ENCODE data around the gene FBXW10B. TPM values are rescaled to one million over a fixed set of nuclear protein-coding genes. Genes with fewer than 3 reads are reported as not detected.

FBXW10B gene
- total and polyA plus RNA-seq, 4 donors = 0.10 to 0.59 (median 0.42) TPM; not detected in 1

DNA sequence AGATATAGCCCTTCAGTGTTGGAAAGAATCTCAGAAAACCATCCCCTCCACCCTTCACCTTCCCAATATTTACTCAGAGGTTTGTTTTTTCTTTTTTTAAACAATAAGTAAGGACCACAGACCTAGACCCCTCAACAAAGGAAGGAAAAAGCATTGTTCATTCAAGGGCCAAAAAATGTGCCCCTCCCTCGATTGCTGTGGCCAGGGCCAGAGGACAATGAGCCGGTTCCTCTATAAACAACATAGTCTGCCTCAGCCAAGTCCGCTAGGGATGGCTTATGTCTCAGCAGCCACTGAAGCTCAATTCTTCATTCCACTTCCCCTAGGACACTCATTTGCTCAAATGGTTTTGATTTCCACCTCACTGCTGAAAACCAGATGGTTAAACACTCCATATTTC is 40.6 kb upstream of the FBXW10B start:
- peaks cover 0 to 5% (median 1%) of the 10 kb centered on the region in 4 donors for H3K36me3 ChIP-seq (ENCODE audit: control insufficient read depth in 4 of 4, insufficient read depth in 3 of 4, low read depth in 1 of 4, low read length in 3 of 4)
- H3K4me1 ChIP-seq (ENCODE audit: control insufficient read depth in 4 of 4, insufficient read depth in 4 of 4, low read length in 3 of 4) = no peaks in the 10 kb centered on the region
- WGBS = 88% methylated on average over 3 of the region's 3 CpGs
- DNase-seq (ENCODE audit: low spot score) = no peak
- H3K27ac ChIP-seq (ENCODE audit: low read depth in 1 of 2, low read length in 2 of 2) = no peak overlapping the region
- no peak overlapping the region for H3K4me3 ChIP-seq (ENCODE audit: low read depth in 1 of 3, low read length in 3 of 3)
- TF ChIP-seq GABPA (IDR thresholded peaks at IDR 0.05 in 1 of 2, conservative IDR thresholded peaks at IDR 0.05 in 1 of 2) (no peak), YY1 (IDR thresholded peaks at IDR 0.05) (no peak), RXRA (IDR thresholded peaks at IDR 0.05) (no peak), RAD21 (IDR thresholded peaks at IDR 0.05) (no peak), JUND (IDR thresholded peaks at IDR 0.05) (no peak), HNF4A (conservative IDR thresholded peaks at IDR 0.05) (no peak), CTCF (IDR thresholded peaks at IDR 0.05; ENCODE audit: low read depth, low read length, missing input control) (no peak), SP1 (IDR thresholded peaks at IDR 0.05) (no peak), HNF4G (IDR thresholded peaks at IDR 0.05) (no peak), NR2F2 (IDR thresholded peaks at IDR 0.05) (no peak), EGR1 (IDR thresholded peaks at IDR 0.05; ENCODE audit: low read depth in 2 of 2) (no peak), TAF1 (conservative IDR thresholded peaks at IDR 0.05) (no peak), FOXA2 (IDR thresholded peaks at IDR 0.05) (no peak), MAX (IDR thresholded peaks at IDR 0.05) (no peak), FOXA1 (IDR thresholded peaks at IDR 0.05) (no peak)
- TF ChIP-seq, protein P1, sequence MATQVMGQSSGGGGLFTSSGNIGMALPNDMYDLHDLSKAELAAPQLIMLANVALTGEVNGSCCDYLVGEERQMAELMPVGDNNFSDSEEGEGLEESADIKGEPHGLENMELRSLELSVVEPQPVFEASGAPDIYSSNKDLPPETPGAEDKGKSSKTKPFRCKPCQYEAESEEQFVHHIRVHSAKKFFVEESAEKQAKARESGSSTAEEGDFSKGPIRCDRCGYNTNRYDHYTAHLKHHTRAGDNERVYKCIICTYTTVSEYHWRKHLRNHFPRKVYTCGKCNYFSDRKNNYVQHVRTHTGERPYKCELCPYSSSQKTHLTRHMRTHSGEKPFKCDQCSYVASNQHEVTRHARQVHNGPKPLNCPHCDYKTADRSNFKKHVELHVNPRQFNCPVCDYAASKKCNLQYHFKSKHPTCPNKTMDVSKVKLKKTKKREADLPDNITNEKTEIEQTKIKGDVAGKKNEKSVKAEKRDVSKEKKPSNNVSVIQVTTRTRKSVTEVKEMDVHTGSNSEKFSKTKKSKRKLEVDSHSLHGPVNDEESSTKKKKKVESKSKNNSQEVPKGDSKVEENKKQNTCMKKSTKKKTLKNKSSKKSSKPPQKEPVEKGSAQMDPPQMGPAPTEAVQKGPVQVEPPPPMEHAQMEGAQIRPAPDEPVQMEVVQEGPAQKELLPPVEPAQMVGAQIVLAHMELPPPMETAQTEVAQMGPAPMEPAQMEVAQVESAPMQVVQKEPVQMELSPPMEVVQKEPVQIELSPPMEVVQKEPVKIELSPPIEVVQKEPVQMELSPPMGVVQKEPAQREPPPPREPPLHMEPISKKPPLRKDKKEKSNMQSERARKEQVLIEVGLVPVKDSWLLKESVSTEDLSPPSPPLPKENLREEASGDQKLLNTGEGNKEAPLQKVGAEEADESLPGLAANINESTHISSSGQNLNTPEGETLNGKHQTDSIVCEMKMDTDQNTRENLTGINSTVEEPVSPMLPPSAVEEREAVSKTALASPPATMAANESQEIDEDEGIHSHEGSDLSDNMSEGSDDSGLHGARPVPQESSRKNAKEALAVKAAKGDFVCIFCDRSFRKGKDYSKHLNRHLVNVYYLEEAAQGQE (IDR thresholded peaks at IDR 0.05) = no peak
- TF ChIP-seq, protein P2, sequence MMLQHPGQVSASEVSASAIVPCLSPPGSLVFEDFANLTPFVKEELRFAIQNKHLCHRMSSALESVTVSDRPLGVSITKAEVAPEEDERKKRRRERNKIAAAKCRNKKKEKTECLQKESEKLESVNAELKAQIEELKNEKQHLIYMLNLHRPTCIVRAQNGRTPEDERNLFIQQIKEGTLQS (IDR thresholded peaks at IDR 0.05) = no peak
- TF ChIP-seq, protein P3, sequence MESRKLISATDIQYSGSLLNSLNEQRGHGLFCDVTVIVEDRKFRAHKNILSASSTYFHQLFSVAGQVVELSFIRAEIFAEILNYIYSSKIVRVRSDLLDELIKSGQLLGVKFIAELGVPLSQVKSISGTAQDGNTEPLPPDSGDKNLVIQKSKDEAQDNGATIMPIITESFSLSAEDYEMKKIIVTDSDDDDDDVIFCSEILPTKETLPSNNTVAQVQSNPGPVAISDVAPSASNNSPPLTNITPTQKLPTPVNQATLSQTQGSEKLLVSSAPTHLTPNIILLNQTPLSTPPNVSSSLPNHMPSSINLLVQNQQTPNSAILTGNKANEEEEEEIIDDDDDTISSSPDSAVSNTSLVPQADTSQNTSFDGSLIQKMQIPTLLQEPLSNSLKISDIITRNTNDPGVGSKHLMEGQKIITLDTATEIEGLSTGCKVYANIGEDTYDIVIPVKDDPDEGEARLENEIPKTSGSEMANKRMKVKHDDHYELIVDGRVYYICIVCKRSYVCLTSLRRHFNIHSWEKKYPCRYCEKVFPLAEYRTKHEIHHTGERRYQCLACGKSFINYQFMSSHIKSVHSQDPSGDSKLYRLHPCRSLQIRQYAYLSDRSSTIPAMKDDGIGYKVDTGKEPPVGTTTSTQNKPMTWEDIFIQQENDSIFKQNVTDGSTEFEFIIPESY (IDR thresholded peaks at IDR 0.05) = no peak
- no peaks in the 10 kb centered on the region for H3K9me3 ChIP-seq (ENCODE audit: control insufficient read depth in 4 of 4, low read length in 3 of 4)
- H3K9ac ChIP-seq (ENCODE audit: low read depth in 1 of 2, low read length in 2 of 2) = no peak overlapping the region
- no peaks in the 10 kb centered on the region for H3K27me3 ChIP-seq (ENCODE audit: control insufficient read depth in 4 of 4, insufficient read depth in 4 of 4, low read length in 3 of 4)

Data from liver (tissue), 9 donors.